ENCODE measurements around the gene ADGRG6.

The ADGRG6 gene

GRCh38 chr6:142476452-142476851 lies 174.6 kb downstream of the ADGRG6 start:
- no peak overlapping the region for H2AFZ ChIP-seq (ENCODE audit: low read length)
- H3K9me2 ChIP-seq (replicated peaks; ENCODE audit: low read depth, low read length), result no peaks in the 10 kb centered on the region
- H3K27me3 ChIP-seq (ENCODE audit: insufficient read depth, low read length, poor library complexity, severe bottlenecking), result no peaks in the 10 kb centered on the region
- H3K9me3 ChIP-seq (ENCODE audit: insufficient read depth, low read depth, low read length), result peaks cover 21% of the 10 kb centered on the region; the same call in 1 of the 2 replicates
- H4K20me1 ChIP-seq (ENCODE audit: insufficient read depth, low read length, poor library complexity, severe bottlenecking), result no peaks in the 10 kb centered on the region
- no peaks in the 10 kb centered on the region for H3K79me2 ChIP-seq (ENCODE audit: insufficient read depth, low read length)
- no peak overlapping the region for H3K4me3 ChIP-seq (ENCODE audit: low read length, poor library complexity, severe bottlenecking)
- H3F3A ChIP-seq (ENCODE audit: low read depth), result no peaks in the 10 kb centered on the region
- no peak overlapping the region for H3K4me2 ChIP-seq (ENCODE audit: low read depth, low read length, poor library complexity, severe bottlenecking)
- no peak overlapping the region for H3K9ac ChIP-seq (ENCODE audit: low read depth, low read length, poor library complexity, severe bottlenecking)
- H3K36me3 ChIP-seq (ENCODE audit: insufficient read depth, low read length), result no peaks in the 10 kb centered on the region
- TF ChIP-seq EZH2phosphoT487 (IDR thresholded peaks at IDR 0.05; ENCODE audit: borderline replicate concordance), result no peak
- TF ChIP-seq CTCF (conservative IDR thresholded peaks at IDR 0.05; ENCODE audit: low read length), result no peak
- H3K4me1 ChIP-seq (ENCODE audit: insufficient read depth, low read length, poor library complexity, severe bottlenecking), result peaks cover 6% of the 10 kb centered on the region

GRCh38 chr6:142478117-142478516 lies 176.3 kb downstream of the ADGRG6 start:
- Histone ChIP-seq H4K20me1 (ENCODE audit: insufficient read depth, low read length, poor library complexity, severe bottlenecking) (no peaks in the 10 kb centered on the region), H2AFZ (ENCODE audit: low read length) (no peak overlapping the region), H3K36me3 (ENCODE audit: insufficient read depth, low read length) (no peaks in the 10 kb centered on the region), H3K9me3 (ENCODE audit: insufficient read depth, low read depth, low read length) (0 out of 2 replicates have a peak, but pooled peaks cover 8% of the 10 kb centered on the region), H3K4me1 (ENCODE audit: insufficient read depth, low read length, poor library complexity, severe bottlenecking) (peaks cover 6% of the 10 kb centered on the region), H3K9me2 (replicated peaks; ENCODE audit: low read depth, low read length) (no peaks in the 10 kb centered on the region), H3K79me2 (ENCODE audit: insufficient read depth, low read length) (no peaks in the 10 kb centered on the region), H3K27me3 (ENCODE audit: insufficient read depth, low read length, poor library complexity, severe bottlenecking) (no peaks in the 10 kb centered on the region), H3K4me2 (ENCODE audit: low read depth, low read length, poor library complexity, severe bottlenecking) (no peak overlapping the region), H3K4me3 (ENCODE audit: low read length, poor library complexity, severe bottlenecking) (no peak overlapping the region), H3F3A (ENCODE audit: low read depth) (no peaks in the 10 kb centered on the region), H3K9ac (ENCODE audit: low read depth, low read length, poor library complexity, severe bottlenecking) (no peak overlapping the region)
- no peak for TF ChIP-seq EZH2phosphoT487 (IDR thresholded peaks at IDR 0.05; ENCODE audit: borderline replicate concordance)
- TF ChIP-seq CTCF (conservative IDR thresholded peaks at IDR 0.05; ENCODE audit: low read length), result peak; percentile 27; the same call in 1 of the 2 replicates

GRCh38 chr6:142481466-142481865 lies 179.7 kb downstream of the ADGRG6 start:
- H2AFZ ChIP-seq (ENCODE audit: low read length), result no peak overlapping the region
- 0 out of 2 replicates have a peak, but pooled peaks cover 8% of the 10 kb centered on the region for H3K9me3 ChIP-seq (ENCODE audit: insufficient read depth, low read depth, low read length)
- no peaks in the 10 kb centered on the region for H3K79me2 ChIP-seq (ENCODE audit: insufficient read depth, low read length)
- no peak overlapping the region for H3K9ac ChIP-seq (ENCODE audit: low read depth, low read length, poor library complexity, severe bottlenecking)
- H3K4me2 ChIP-seq (ENCODE audit: low read depth, low read length, poor library complexity, severe bottlenecking), result no peak overlapping the region
- H3K9me2 ChIP-seq (replicated peaks; ENCODE audit: low read depth, low read length), result no peaks in the 10 kb centered on the region
- H3K4me3 ChIP-seq (ENCODE audit: low read length, poor library complexity, severe bottlenecking), result no peak overlapping the region
- TF ChIP-seq CTCF (conservative IDR thresholded peaks at IDR 0.05; ENCODE audit: low read length) (no peak), EZH2phosphoT487 (IDR thresholded peaks at IDR 0.05; ENCODE audit: borderline replicate concordance) (no peak)
- H3K27me3 ChIP-seq (ENCODE audit: insufficient read depth, low read length, poor library complexity, severe bottlenecking), result no peaks in the 10 kb centered on the region
- no peaks in the 10 kb centered on the region for H3K36me3 ChIP-seq (ENCODE audit: insufficient read depth, low read length)
- H4K20me1 ChIP-seq (ENCODE audit: insufficient read depth, low read length, poor library complexity, severe bottlenecking), result no peaks in the 10 kb centered on the region
- no peaks in the 10 kb centered on the region for H3F3A ChIP-seq (ENCODE audit: low read depth)
- peaks cover 6% of the 10 kb centered on the region for H3K4me1 ChIP-seq (ENCODE audit: insufficient read depth, low read length, poor library complexity, severe bottlenecking)
